C4-2B (cell line): Measurements from ENCODE around the gene GOT1.
A peak's percentile ranks its signal among the peaks of the same experiment; 100 is the strongest.

ENCODE experiments used
- H3K27ac ChIP-seq: fragments of 450-650 bp; 2 replicates; pipeline ENCODE4 v1.5.1; 2017
- ZFX ChIP-seq: fragments of 450-650 bp; IDR thresholded peaks from 2 replicates; pipeline ENCODE4 v1.6.1; 2017
- TF ChIP-seq, protein P1 (sequence below): fragments of 450-650 bp; conservative IDR thresholded peaks from 2 replicates; pipeline ENCODE4 v1.5.1; 2017; ENCODE audit warnings: mild to moderate bottlenecking

GOT1 gene

DNA sequence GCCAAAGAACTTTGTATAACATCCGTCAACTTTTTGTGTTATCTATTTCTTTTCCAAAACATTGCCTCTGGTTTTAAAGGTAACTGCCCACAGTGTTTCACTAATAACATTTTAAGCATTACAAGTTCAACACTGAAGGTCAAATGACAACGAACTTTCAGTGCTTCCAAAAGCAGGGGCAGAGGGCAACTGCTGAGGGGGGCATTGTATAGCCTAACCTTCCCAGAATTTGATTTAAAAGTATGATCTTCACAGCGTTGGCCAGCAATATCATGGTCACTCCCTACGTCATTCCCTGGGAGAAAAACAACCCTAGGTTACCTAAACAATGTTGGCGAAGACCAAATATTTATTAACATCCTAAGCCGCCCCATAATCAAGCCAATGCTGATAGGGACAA lies 2.5 kb upstream of the GOT1 start:
- no peak overlapping the region for H3K27ac ChIP-seq
- TF ChIP-seq, protein P1, sequence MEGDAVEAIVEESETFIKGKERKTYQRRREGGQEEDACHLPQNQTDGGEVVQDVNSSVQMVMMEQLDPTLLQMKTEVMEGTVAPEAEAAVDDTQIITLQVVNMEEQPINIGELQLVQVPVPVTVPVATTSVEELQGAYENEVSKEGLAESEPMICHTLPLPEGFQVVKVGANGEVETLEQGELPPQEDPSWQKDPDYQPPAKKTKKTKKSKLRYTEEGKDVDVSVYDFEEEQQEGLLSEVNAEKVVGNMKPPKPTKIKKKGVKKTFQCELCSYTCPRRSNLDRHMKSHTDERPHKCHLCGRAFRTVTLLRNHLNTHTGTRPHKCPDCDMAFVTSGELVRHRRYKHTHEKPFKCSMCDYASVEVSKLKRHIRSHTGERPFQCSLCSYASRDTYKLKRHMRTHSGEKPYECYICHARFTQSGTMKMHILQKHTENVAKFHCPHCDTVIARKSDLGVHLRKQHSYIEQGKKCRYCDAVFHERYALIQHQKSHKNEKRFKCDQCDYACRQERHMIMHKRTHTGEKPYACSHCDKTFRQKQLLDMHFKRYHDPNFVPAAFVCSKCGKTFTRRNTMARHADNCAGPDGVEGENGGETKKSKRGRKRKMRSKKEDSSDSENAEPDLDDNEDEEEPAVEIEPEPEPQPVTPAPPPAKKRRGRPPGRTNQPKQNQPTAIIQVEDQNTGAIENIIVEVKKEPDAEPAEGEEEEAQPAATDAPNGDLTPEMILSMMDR: no peak
- TF ChIP-seq ZFX: no peak

DNA sequence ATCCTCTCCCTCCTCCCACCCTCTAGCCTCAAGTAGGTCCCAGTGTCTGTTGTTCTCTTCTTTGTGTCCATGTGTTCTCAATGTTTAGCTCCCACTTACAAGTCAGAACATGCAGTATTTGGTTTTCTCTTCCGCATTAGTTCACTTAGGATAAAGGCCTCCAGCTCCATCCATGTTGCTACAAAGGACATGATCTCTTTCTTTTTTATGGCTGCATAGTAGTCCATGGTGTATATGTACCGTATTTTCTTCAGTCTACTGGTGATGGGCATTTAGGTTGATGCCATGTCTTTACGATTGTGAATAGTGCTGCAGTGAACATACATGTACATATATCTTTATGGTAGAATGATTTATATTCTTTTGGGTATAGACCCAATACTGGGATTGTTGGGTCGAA lies 1.6 kb upstream of the GOT1 start:
- TF ChIP-seq ZFX: no peak
- TF ChIP-seq, protein P1: no peak
- H3K27ac ChIP-seq: no peak overlapping the region

DNA sequence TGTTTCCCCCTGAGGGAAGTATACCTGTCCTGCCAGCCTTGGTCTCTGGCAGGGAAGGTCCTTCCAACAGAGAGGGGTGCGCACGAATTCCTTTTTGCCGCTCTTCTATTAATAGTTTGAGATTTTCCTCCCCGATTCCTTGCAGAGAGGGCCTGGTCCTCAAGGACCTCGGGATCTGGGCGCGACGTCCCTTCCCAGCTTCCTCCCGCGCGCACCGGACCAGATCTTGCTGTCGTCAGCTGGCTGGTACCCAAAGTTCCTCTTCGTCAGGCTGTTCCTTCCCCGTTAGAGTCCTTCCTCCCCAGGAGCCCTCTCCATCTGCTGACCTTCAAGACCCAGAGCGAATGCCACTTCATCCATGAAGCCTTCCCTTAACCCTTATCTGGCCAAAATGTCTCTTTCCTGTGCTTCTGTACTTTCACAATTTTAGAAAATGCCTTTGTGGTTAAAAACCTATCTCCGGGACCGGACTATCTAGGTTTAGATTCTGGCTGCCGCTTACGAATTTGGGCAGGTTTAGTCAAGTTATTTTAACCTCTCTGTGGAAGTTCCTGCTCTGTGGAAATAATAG lies 851 bp upstream of the GOT1 start:
- peak overlapping the region; percentile 95 for H3K27ac ChIP-seq
- peak; percentile 80 for TF ChIP-seq ZFX
- TF ChIP-seq, protein P1: no peak

DNA sequence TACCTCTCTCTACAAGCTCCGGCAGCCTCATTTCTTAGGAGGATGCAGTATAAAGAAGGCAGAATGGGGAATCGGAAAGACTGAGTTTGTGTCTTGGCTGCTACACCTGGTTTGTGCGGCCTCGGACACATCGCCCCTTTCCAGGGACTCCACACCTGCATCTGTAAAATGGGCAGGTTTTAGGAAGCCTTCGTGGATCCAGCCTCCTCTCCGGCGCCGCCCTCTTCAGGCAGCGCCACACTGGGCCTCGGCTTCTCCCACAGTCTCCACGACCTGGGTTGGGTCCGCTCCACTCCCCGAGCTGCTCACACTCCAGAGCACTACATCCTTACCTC lies 341 bp downstream of the GOT1 start:
- TF ChIP-seq ZFX: peak; percentile 26; the same call in 1 of the 2 replicates
- TF ChIP-seq, protein P1: no peak
- H3K27ac ChIP-seq: peak overlapping the region; percentile 95

DNA sequence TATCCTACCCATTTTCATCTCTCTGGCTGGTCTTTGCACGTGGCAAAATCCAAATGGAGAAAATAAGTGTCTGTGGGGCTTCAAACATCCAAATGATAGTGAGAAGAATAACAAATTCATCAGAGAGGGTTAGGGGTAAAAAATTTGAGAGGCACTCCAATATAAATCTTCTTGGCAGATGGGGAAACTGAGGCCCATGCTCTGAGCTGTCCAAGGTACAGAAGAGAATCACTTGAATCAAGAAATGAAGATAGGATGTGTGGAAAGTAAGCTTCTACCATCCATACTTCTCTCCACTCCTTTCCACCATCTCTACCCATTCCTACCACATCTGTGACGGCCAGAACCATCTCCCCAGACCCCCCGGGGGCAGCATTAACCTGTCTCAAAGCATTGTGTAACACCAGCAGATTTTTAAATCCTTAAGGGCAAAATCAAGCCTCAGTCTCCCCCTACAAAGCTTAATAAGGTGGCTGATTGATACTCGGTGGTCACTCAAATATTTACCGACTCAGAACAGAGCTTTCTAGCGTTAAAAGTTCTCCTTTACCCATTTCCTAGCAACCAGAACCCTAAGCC lies 818 bp downstream of the GOT1 start:
- TF ChIP-seq, protein P1: no peak
- TF ChIP-seq ZFX: no peak
- H3K27ac ChIP-seq: peak overlapping the region; percentile 95

DNA sequence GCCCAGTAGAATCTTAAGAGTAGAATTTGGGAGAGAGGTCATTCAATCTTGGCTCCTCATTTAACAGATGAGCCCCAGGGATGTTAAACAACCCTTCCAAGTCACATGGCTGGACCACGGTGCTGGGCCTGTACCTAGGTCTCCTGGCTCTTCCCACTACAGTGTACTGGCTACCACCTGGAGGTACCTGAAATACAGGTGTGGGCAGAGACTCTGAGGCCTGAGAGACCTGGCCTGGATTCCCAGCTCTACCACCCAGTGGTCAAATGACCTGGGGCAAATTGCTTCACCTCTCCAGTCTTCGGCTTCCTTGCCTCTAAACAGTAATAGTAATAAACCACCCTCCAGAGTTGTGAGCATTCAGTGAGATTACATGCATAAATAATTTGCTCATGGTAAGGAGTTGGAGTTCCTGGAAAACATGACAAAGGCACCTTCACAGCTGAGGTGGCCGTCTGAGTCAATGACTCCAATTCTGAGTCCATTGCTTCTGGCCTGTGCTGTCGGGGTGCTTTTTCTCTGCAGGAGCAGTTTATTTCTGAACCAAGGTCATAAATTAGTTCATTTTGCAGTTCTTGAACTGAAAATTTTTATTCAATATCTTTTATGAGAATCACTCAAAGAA lies 2.7 kb downstream of the GOT1 start:
- TF ChIP-seq, protein P1: no peak
- TF ChIP-seq ZFX: no peak
- H3K27ac ChIP-seq: no peak overlapping the region

DNA sequence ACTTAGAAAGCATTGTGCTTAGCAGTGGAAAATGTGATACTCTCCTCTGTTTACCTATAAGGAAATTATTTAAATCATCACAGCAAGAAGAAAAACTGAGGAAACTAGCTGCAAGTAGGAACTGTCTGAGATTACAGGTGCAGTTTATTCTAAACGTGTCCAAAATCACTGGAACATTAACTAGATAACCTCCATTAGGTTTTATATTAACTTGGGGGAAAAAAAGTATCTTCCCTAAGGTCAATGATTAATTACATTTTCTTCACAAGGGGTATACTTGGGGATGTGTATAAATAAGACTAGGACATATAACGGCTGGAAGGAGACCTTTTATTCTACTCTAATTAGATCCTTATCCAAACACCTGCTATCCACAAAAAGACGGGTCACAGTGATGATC lies 3.7 kb downstream of the GOT1 start:
- no peak for TF ChIP-seq ZFX
- TF ChIP-seq, protein P1: no peak

More for the DNA sequence above, 3.7 kb downstream of the GOT1 start:
- H3K27ac ChIP-seq: no peak overlapping the region
